HG02884 (cell line): Measurements from ENCODE around the gene FBXL14.

Experiments used
- ATAC-seq: cut with Tn5 transposase; IDR thresholded peaks from one replicate; pipeline ENCODE4 v1.9.1; 2021; ENCODE audit warnings: mild to moderate bottlenecking, moderate library complexity; ENCODE audit not compliant: unreplicated experiment

The FBXL14 gene

DNA sequence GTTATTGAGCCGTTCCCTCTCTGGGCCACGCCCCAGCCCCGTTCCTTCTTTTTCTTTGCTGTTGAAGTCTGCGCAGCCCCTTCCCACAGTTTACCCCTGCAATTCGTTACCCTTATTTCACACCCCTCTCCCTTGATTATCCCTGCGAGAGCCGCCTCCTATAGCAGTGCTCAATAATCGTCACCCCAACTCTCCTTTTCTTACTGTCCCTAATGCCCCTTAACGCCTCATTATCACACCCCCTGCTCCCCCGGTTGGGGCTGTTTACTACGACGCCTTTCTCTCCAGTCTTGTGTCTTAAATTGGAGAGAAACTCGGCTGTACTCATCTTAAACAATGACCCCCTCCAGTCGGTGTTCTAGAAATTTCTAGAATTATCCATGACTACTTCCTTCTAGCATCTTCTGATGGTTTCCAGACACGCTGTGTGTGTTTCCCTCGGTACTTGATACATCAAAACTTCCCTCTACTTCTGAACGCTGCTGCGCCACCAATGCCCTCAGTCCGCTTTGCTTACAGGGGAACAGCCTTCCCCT, 713 bp upstream of the FBXL14 start:
- ATAC-seq = no peak

GRCh38 chr12:1594006-1594260, 448 bp downstream of the FBXL14 start:
- no peak for ATAC-seq

GRCh38 chr12:1593174-1594005, 991 bp downstream of the FBXL14 start:
- peak; percentile 20 for ATAC-seq

DNA sequence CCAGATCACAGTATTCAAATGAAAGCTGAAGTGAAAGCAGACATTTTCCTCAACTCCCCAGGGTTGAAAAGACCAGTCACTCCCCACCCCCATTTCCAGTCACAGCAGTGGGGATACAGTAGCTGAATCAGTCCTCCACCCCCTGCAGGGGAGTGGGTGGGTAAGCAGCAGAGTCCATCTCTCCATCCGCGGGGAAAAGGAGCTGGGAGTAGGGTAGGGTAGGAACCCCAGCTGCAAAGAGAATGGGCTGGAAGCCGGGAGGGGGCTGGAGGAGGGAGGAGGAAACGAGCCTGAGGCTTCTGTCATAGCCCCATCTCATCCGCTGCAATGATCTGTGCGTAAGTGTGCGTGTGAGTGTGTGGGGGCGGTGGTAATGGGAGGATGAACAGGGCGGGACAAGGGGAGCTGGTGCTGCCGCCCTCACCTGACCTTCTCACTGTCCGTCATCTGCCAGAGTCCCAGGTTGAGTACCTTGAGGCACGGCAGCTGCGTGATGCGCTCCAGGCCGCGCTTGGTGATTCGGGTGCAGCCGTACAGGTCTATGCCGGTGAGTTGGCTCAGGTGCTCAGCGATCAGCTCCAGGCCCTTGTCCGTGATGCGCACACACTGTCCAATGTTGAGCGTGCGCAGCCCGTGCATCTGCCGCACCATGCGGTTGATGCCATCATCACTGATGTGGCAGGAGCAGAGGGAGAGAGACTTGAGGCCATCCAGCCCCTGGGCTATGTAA, 1.8 kb downstream of the FBXL14 start:
- no peak for ATAC-seq

GRCh38 chr12:1591543-1591942, 2.8 kb downstream of the FBXL14 start:
- ATAC-seq = no peak

DNA sequence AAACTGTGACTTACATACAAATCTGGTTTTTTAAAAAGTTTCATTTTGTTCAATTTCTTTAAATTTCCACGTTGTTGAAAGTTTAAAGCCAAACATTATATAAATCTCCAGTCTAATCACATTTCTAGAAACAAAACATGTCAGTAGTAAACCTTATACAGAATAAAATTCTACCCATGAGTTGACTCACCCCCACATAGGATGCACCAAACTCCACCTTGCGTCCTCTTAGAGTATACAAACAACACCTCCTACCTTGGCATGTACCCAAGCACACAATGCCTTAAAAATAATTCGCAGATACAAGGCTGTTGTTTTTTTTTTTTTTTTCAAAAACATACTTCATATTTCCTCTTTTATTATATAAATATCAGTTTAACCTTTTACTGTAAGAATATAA, 3.3 kb downstream of the FBXL14 start:
- ATAC-seq = no peak

DNA sequence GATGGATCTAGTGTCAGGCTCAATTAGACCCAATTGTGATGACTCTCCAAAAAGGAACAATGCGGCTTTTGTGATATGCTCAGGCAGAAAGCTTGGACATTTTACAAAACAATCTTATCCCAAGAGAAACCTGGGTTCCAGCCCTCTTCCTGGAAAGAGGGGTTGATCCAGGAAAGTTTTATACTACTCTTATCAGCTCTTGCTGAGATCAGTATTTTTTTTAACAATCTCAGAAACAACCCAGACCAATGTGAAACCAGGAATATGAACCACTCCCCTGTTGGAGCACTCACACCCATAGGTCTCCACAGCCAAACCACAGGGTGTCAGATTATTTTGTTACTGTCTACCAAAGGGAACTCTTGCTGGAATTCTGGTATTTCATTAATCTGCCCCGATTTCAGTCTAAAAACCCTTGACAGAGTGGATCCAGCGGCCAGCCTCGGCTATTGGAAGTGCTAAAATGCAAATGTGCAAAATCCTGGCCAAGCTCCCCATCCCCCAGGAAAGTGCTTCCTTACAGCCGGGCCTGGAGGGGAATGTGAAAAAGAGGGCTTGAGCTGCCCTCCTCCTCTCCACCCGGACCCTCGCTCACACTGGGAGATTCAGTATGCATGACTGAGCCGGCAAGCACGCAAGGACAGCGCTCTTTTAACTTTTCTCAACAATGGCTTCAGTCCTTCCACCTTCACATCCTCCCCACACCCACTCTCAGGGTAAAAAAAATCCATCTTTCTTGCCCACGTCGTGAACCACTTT, 4.0 kb downstream of the FBXL14 start:
- no peak for ATAC-seq

DNA sequence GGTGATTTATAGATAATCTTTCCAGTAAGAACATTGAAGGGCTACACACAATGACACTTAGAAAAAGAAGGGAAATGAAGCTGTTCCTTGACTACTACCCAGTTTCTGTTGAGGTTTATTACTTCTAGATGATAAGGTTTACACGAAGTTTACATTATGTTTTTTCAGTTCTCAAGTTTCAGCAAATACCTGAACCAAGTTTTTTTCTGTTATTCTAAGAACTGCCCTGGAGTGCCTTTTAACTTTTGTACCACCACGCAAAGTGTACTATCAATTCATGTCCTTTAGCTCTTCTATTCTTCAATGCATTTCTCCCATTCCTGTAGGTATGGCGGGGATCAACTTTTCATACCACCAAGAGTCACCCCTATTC, 5.8 kb downstream of the FBXL14 start:
- no peak for ATAC-seq

GRCh38 chr12:1587927-1588574, 6.3 kb downstream of the FBXL14 start:
- ATAC-seq = no peak

- no peak for ATAC-seq
Measured at GRCh38 chr12:1584326-1584725, 10.1 kb downstream of the FBXL14 start.

DNA sequence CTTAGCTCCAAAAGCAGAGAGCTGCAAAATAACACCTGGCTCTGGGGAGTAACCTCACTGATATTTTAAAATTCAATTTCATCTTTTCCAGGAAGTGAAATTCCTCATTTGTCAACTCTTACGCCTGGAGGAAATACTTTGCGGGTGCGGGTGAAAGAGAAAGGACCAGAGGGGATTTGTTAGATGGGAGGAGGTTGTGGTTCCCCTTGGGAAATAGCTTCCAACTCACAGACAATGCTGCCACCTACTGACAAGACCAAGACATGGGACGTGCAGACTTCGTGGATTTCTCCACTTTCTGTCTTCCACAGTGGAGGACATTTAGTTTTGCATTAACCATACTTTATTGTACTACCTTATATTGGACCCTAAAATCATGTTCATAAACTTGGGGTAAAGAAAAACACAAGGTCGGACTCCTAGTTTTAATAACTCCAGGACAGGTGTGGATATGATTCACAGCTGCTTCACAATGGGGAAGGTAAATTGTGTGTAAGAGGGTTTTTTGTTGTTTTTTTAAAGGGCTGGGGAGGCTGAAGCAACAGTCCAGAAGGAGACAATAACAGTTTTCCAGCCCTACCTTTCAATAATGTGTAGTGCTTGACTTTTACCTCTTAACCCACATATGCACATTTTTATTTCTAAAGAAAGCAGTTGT, 10.8 kb downstream of the FBXL14 start:
- no peak for ATAC-seq

DNA sequence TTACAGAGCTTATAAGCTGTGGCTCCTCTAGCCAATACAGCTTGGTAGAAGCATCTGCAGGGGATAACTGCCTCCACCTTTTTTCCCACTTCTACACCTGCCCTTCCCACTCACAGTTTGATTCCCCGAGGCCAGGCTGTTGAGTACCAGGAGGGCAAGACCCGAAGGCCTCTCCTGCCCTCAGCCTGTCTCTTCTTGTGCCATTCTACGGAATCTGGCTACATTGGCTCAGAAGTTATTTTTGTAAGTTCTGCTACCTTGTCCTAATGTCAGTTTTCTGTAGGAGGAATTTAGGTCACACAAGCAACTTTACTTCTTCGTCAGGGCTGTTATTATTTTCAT, 11.7 kb downstream of the FBXL14 start:
- no peak for ATAC-seq

- no peak for ATAC-seq
Measured at GRCh38 chr12:1581973-1582708, 12.2 kb downstream of the FBXL14 start.

DNA sequence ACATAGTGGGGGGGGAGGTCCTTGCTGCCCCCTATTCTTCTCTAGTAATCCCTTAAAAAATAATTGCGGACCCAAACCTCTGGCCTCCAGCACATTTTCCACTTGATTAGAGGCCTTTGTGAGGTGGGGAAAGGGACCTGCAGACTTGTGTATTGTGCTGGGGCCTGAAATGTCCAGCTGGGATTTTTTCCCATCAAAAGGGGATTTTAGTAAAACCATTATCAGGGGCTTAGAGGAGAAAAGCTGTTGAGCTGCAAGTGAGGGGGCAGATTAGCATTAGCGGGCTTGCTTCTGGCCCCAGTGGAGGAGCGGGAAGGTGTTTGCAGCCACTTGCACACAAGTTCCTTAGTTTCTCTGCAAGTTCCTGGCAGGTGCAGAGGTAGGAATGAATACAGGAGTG, 13.9 kb downstream of the FBXL14 start:
- no peak for ATAC-seq

DNA sequence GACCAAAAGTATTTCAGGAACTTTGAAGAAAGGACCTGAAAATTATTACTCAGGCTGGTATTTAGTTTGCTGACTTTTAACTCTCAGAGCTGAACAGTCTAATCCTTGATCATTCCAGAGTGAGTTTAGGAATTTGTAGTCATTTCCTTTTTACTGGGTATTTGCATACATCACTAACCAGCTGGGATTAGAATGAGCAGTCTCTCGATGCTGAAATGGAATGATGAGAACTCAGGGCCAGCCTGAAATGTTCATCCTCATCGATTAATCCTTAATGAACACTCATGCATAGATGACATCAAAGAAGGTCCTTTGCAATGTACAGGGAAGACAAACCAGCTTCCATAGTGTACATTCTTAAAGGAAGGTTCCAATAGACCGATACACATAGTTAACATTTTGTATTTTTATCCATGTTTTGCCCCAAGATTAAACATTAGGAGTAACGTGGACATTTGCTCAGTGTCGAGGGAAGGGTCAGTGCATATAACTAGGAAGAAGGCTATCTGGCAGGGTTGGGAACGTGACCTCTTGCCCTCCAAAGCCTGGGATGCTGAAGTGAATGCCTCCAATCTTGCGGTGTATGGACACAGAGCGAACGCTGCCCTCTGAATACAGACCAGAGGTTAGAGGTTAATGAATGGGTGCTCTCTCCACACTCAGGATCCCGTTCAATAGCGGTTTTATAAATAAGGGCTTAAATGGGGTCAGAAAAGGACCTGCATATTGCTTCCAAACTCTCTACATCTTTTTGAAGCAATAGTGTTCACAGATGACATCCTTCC, 14.5 kb downstream of the FBXL14 start:
- no peak for ATAC-seq

- ATAC-seq = no peak
Measured at GRCh38 chr12:1576410-1577241, 17.8 kb downstream of the FBXL14 start.

DNA sequence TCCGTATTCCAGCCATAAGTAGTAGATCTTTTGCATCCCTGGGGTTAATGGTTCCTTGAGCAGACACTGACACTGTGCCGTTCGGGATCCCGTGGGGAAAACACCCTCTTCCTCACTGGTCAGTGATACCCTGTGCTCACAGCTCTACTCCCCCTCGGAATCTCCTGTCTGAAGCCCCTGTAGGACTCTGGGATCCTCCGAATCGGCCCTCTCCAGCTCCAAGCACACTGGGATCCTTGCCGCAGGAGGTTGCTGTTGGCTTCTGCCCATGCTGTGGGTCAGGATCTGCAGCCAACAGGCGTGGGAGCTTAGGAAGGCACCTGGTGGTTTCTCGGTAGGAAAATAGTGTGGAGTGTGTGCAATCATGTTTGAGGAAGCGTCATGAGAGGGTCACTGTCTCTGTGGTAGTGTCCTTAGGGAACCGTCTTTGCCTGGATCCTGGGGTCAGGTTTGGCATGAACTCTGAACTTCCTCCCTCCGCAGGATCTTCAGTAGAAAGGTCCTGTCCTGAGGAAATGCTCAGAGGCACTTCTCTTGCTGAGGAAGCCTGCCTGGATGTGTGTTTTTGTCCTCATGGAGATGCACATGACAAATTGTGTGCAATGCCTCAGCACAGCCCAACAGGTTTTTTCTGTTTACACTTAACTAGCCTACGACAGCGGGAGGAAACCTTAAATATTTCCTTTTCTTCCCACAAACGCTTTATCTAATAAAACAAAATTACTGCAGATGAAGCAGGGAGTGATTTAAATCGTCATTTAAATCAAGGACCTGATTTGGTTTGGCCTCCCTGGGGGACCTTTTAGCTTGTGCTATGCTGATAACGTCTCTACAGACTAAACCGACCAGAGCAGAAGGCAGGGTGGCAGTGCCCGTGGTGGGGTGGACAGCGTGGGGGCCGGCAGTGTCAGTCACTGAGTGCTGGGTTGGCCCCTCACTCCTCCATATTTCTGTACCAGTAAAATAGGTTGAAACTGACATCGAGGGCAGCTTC, 18.7 kb downstream of the FBXL14 start:
- ATAC-seq = no peak
